ENCODE measurements around the gene FXYD6. TPM values are rescaled to one million over a fixed set of nuclear protein-coding genes. Genes with fewer than 3 reads are reported as not detected.

FXYD6 gene
- total RNA-seq, 1 experiment from 2014 or later = 0.54 TPM

GRCh38 chr11:117806846-117807245 is 69.6 kb downstream of the FXYD6 start:
- TF ChIP-seq SIN3A (IDR thresholded peaks at IDR 0.05; ENCODE audit: borderline replicate concordance, insufficient read depth, low read depth, low read length) (no peak), REST (IDR thresholded peaks at IDR 0.05; ENCODE audit: insufficient read depth in 1 of 2, low read depth in 2 of 2, low read length in 1 of 2) (no peak), TCF7L2 (IDR thresholded peaks at IDR 0.05; ENCODE audit: low read depth, low read length) (no peak), POLR2AphosphoS5 (IDR thresholded peaks at IDR 0.05; ENCODE audit: low read depth, low read length) (no peak), CTCF (IDR thresholded peaks at IDR 0.05) (no peak)
- ATAC-seq (no peak), DNase-seq (ENCODE audit: low read depth, low spot score) (no peak)
- H3K27ac ChIP-seq (ENCODE audit: low read length) = no peak overlapping the region
- CTCF ChIA-PET = interaction anchor here (0.6 to 3.4 kb wide), 7 partner anchors 11 to 381 kb away, joined by 4 to 50 read pairs (median 7); no protein-coding TSS in a partner anchor
- H3K27me3 ChIP-seq (ENCODE audit: control insufficient read depth, insufficient read depth, low read length) = peaks cover 6% of the 10 kb centered on the region; the same call in 1 of the 2 replicates
- no TSS peak for BruUV-seq (replicated peaks)
- in situ Hi-C loops (cut with HindIII; ENCODE audit: low pct_unique_long_range_greater_than_20kb, low sequenced_read_pairs) = loop anchor here (25.0 kb wide), 1 partner anchor 370 kb away; no protein-coding TSS in a partner anchor
- H3K4me3 ChIP-seq (ENCODE audit: low read depth in 2 of 2, low read length in 2 of 2) = no peak overlapping the region
- H3K36me3 ChIP-seq (ENCODE audit: control insufficient read depth, insufficient read depth, low read length) = no peaks in the 10 kb centered on the region
- intact Hi-C loops (cut with micrococcal nuclease; ENCODE audit: unreplicated experiment) = loop anchor here (5.0 kb wide), 1 partner anchor 365 kb away; no protein-coding TSS in a partner anchor
- H3K9me3 ChIP-seq (ENCODE audit: control insufficient read depth, insufficient read depth, low read depth, low read length) = no peaks in the 10 kb centered on the region
- H3K4me1 ChIP-seq (ENCODE audit: control insufficient read depth, insufficient read depth, low read length) = no peaks in the 10 kb centered on the region; the same call in 1 of the 2 replicates
- POLR2A ChIA-PET = no interaction called here

- DNase-seq (ENCODE audit: low read depth, low spot score) (no peak), ATAC-seq (no peak)
- Histone ChIP-seq H3K27me3 (ENCODE audit: control insufficient read depth, insufficient read depth, low read length) (peaks cover 16% of the 10 kb centered on the region), H3K4me3 (ENCODE audit: low read depth in 2 of 2, low read length in 2 of 2) (no peak overlapping the region), H3K36me3 (ENCODE audit: control insufficient read depth, insufficient read depth, low read length) (no peaks in the 10 kb centered on the region), H3K4me1 (ENCODE audit: control insufficient read depth, insufficient read depth, low read length) (no peaks in the 10 kb centered on the region; the same call in 1 of the 2 replicates), H3K27ac (ENCODE audit: low read length) (no peak overlapping the region), H3K9me3 (ENCODE audit: control insufficient read depth, insufficient read depth, low read depth, low read length) (no peaks in the 10 kb centered on the region)
- TF ChIP-seq CTCF (IDR thresholded peaks at IDR 0.05) (no peak), TCF7L2 (IDR thresholded peaks at IDR 0.05; ENCODE audit: low read depth, low read length) (no peak), SIN3A (IDR thresholded peaks at IDR 0.05; ENCODE audit: borderline replicate concordance, insufficient read depth, low read depth, low read length) (no peak)
- CTCF ChIA-PET = no interaction called here
- BruUV-seq (replicated peaks) = no TSS peak
- POLR2A ChIA-PET = no interaction called here
- in situ Hi-C loops (cut with HindIII; ENCODE audit: low pct_unique_long_range_greater_than_20kb, low sequenced_read_pairs) = loop anchor here (25.0 kb wide), 1 partner anchor 368 kb away; no protein-coding TSS in a partner anchor
- intact Hi-C loops (cut with micrococcal nuclease; ENCODE audit: unreplicated experiment) = loop anchor here (5.0 kb wide), 1 partner anchor 363 kb away; no protein-coding TSS in a partner anchor
Observed at GRCh38 chr11:117805045-117805444, 71.4 kb downstream of the FXYD6 start.

Measured in Panc1 (cell line).